Muscle layer of colon (tissue), 2 donors: ENCODE data around the gene PRUNE2.

Source experiments
- H3K27ac ChIP-seq: one replicate; pipeline ENCODE4 v1.7.0; 2013; ENCODE audit warnings: low read depth, mild to moderate bottlenecking, low read length, moderate library complexity
- H3K27me3 ChIP-seq, 2 donors: one replicate each; pipeline ENCODE4 v1.7.0; 2013; ENCODE audit warnings: low read length in 2 of 2, mild to moderate bottlenecking in 2 of 2; ENCODE audit not compliant: insufficient read depth in 2 of 2, control insufficient read depth in 1 of 2
- H3K36me3 ChIP-seq: one replicate; pipeline ENCODE4 v1.7.0; 2013; ENCODE audit warnings: mild to moderate bottlenecking, low read length; ENCODE audit not compliant: insufficient read depth
- H3K4me1 ChIP-seq: one replicate; pipeline ENCODE4 v1.7.0; 2013; ENCODE audit warnings: mild to moderate bottlenecking, low read length; ENCODE audit not compliant: insufficient read depth
- H3K4me3 ChIP-seq, 2 donors: one replicate each; pipeline ENCODE4 v1.7.0; 2013; ENCODE audit warnings: low read length in 2 of 2, low read depth in 1 of 2, mild to moderate bottlenecking in 1 of 2, moderate library complexity in 1 of 2
- H3K9ac ChIP-seq: one replicate; pipeline ENCODE4 v1.7.0; 2013; ENCODE audit warnings: low read length
- H3K9me3 ChIP-seq: one replicate; pipeline ENCODE4 v1.7.0; 2013; ENCODE audit warnings: mild to moderate bottlenecking, low read length
- donor health status: abdominal sarcoma.
- donor health status: Adenocarcinoma of cecum.

The PRUNE2 gene

DNA sequence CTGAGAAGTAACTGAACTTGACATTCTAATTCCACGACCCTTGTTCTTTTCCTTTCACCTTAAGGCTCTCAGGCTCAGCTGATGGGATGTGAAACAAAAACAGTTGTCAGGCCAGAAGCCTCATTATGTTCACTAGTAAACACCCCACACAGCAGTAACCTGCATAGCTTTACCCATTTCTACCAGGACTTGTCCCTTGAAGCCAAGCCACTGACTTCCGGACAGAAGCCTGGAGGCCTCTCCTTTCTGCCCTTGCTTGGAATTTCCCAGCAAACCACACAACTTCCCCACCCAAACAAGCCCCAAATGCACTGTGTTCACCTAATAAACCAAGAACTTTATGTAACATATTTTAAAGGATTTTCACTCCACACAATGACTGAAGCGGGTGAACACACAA, 19.6 kb downstream of the PRUNE2 start:
- Histone ChIP-seq H3K36me3 (no peaks in the 10 kb centered on the region), H3K9ac (no peak overlapping the region), H3K27ac (peak overlapping the region; percentile 7), H3K9me3 (no peaks in the 10 kb centered on the region), H3K27me3 (no peaks in the 10 kb centered on the region), H3K4me3 (no peak overlapping the region), H3K4me1 (peaks cover 52% of the 10 kb centered on the region)

DNA sequence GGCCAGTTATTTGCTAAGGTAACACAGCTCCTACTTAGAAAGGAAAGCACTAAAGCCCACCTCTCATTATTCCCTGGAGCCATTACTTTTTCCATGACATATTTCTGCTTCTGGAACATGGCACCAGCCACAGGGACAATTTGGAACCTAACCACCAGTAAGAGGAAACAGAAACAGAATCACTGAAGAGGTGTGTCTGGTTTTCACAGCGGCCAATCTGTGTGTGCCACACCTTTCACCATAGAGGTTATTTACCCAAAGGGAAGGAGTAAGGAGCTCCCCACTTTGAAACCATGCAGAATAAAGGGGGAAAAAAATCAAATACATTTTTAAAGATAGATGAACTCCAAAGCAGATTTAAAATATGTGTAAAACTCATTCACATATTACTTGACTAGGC, 21.1 kb downstream of the PRUNE2 start:
- peak overlapping the region; percentile 32 for H3K27ac ChIP-seq
- H3K36me3 ChIP-seq: no peaks in the 10 kb centered on the region
- no peak overlapping the region for H3K4me3 ChIP-seq
- H3K9ac ChIP-seq: no peak overlapping the region
- H3K9me3 ChIP-seq: no peaks in the 10 kb centered on the region
- peaks cover 46% of the 10 kb centered on the region for H3K4me1 ChIP-seq
- H3K27me3 ChIP-seq: no peaks in the 10 kb centered on the region

DNA sequence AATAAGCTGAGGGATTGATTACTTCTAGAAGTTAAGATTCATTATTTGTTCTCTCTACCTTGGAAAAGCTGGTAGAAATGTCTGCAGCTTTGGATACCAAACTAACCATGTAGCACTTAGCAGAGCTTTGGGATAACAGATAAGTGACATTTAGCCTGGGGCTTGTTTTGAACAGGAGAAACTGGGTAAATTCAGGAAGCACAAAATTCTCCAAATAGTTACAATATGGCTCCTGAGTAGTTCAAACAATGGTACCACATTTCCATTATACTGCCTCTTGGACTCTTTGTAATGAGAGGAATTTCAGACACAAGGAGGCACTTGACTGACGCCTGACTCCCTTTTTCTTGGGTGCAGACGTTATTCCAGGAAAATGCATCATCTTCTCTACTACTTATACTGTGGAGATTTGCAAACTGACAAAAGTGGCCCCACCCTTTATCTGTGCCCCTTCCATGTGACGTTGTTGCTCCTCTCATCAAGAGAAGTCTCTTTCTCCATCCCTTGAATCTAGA, 22.5 kb downstream of the PRUNE2 start:
- no peak overlapping the region for H3K4me3 ChIP-seq
- peaks cover 49% of the 10 kb centered on the region for H3K4me1 ChIP-seq
- H3K9ac ChIP-seq: no peak overlapping the region
- H3K36me3 ChIP-seq: no peaks in the 10 kb centered on the region
- H3K9me3 ChIP-seq: no peaks in the 10 kb centered on the region
- H3K27me3 ChIP-seq: no peaks in the 10 kb centered on the region
- H3K27ac ChIP-seq: no peak overlapping the region

DNA sequence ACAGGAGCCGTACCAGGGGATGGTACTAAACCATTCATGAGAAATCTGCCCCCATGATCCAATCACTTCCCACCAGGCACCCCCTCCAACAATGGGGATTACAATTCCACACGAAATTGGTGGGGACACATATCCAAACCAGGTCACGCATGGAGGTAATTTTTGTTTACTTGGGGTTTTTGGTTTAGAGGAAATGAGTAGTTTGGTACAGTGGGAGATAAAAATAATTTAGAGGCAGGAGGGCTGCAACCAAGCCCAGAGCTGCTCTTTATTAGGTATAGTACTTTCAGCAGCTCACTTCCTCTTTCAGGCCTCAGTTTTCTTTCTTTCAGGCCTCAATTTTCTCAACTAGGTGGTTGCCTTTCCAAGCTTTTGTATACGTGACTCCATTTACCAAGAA, 23.2 kb downstream of the PRUNE2 start:
- H3K36me3 ChIP-seq: no peaks in the 10 kb centered on the region
- H3K27ac ChIP-seq: no peak overlapping the region
- no peak overlapping the region for H3K9ac ChIP-seq
- H3K4me1 ChIP-seq: peaks cover 52% of the 10 kb centered on the region
- no peaks in the 10 kb centered on the region for H3K27me3 ChIP-seq
- no peak overlapping the region for H3K4me3 ChIP-seq
- no peaks in the 10 kb centered on the region for H3K9me3 ChIP-seq

DNA sequence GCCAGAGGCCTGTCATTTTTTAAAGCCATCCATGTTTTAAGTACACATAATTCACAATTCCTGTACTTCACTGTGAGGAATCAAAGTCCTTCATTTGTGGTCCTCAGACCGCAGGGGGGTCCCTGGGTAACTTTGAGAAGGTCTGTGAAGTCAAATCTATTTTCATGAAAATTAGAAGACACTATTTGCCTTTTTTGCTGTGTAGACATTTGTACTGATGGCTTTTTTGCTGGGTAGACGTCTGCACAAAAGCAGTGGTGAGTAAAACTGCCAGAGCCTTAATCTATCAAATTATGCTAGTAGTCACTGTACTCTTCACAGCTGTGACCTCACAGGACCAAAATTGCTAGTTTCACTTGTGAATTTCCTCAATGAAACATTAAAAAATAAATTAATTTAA, 25.7 kb downstream of the PRUNE2 start:
- Histone ChIP-seq H3K27me3 (no peaks in the 10 kb centered on the region), H3K4me1 (peaks cover 48% of the 10 kb centered on the region), H3K9ac (no peak overlapping the region), H3K27ac (no peak overlapping the region), H3K36me3 (no peaks in the 10 kb centered on the region), H3K4me3 (no peak overlapping the region), H3K9me3 (no peaks in the 10 kb centered on the region)

DNA sequence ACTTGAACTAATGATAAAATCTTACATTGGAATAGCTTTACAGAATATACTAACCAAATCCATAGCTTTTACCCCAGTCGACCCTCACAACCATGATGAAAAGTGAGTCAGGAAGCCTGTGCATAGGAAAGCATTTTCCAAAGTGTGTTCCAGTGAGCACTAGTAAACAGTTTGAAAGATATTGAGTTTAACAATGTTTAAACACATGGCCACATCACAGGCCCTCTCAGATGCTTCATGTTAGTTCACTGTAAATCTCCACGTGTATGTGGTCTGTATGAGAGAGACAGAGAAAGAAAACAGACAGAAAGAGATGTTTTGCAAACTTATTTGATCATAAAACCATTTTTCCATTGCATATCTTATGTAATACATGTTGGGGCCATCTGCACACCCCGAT, 27.0 kb downstream of the PRUNE2 start:
- Histone ChIP-seq H3K36me3 (no peaks in the 10 kb centered on the region), H3K27ac (no peak overlapping the region), H3K9me3 (no peaks in the 10 kb centered on the region), H3K9ac (no peak overlapping the region), H3K27me3 (no peaks in the 10 kb centered on the region), H3K4me3 (no peak overlapping the region), H3K4me1 (peaks cover 52% of the 10 kb centered on the region)

DNA sequence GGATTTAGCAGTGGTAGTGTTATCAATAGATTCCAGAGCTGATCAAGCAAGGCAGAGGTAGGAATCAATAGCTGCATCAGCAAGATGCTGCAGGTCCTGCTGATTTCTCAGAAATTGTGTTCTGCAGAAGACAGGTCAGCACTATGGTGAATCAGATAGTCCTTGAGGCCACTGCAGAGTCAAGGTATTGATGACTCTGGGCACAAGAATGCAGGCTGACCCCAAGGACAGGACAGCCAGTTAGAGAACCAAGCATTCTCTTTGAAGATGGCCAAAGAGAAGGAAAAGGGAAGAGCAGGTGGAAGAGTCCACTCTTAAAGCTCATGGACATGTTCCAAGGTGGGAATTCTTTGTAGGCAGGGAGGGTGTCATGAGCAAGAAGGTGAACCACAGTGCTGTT, 28.0 kb downstream of the PRUNE2 start:
- Histone ChIP-seq H3K9me3 (no peaks in the 10 kb centered on the region), H3K4me1 (peaks cover 56% of the 10 kb centered on the region), H3K36me3 (no peaks in the 10 kb centered on the region), H3K27ac (peak overlapping the region; percentile 32), H3K4me3 (no peak overlapping the region), H3K9ac (no peak overlapping the region), H3K27me3 (no peaks in the 10 kb centered on the region)

DNA sequence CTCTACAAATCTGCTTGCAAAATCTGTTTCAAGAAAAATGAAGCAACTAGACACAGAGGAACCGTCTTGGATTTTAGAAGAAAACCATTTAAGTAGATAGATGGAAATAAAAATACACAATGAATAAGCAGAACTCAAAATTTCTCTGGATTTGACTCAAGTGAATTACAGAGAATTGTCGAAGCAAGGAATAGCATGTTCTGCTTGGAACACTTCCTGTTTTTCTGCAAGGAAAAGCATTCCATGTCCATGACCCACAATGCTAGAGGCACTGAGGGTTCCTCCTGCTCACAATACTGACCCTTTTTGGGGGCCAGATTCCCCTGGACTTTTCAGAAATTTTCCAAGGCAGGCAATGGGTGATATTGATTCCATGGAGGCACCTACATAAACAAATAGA, 29.8 kb downstream of the PRUNE2 start:
- no peak overlapping the region for H3K9ac ChIP-seq
- H3K36me3 ChIP-seq: no peaks in the 10 kb centered on the region
- H3K9me3 ChIP-seq: no peaks in the 10 kb centered on the region
- peak overlapping the region; percentile 47 for H3K27ac ChIP-seq
- no peaks in the 10 kb centered on the region for H3K27me3 ChIP-seq
- H3K4me3 ChIP-seq: no peak overlapping the region
- H3K4me1 ChIP-seq: peaks cover 66% of the 10 kb centered on the region

DNA sequence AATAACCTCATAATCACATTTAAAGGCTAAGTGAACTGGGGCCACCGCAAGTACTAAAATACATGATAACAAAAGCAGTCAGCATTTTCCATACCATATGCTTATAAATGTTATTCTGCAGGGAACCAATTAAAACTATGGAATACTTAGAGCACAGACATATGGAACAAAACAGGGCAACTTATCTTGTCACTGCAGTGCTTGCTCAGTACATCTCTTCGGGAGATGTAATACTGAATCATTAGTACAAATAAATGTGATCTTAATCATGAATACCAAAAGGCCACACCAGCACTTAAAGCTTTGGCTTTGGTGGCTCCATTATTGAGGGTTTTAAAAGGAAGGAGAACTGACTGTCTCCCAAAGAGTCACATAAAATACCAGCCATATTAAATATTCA, 32.1 kb downstream of the PRUNE2 start:
- Histone ChIP-seq H3K4me1 (peaks cover 67% of the 10 kb centered on the region), H3K9me3 (no peaks in the 10 kb centered on the region), H3K27ac (peak overlapping the region; percentile 70), H3K9ac (peak overlapping the region; percentile 50), H3K27me3 (no peaks in the 10 kb centered on the region), H3K4me3 (peak overlapping the region in 1 of 2 donors; percentile 4), H3K36me3 (no peaks in the 10 kb centered on the region)

DNA sequence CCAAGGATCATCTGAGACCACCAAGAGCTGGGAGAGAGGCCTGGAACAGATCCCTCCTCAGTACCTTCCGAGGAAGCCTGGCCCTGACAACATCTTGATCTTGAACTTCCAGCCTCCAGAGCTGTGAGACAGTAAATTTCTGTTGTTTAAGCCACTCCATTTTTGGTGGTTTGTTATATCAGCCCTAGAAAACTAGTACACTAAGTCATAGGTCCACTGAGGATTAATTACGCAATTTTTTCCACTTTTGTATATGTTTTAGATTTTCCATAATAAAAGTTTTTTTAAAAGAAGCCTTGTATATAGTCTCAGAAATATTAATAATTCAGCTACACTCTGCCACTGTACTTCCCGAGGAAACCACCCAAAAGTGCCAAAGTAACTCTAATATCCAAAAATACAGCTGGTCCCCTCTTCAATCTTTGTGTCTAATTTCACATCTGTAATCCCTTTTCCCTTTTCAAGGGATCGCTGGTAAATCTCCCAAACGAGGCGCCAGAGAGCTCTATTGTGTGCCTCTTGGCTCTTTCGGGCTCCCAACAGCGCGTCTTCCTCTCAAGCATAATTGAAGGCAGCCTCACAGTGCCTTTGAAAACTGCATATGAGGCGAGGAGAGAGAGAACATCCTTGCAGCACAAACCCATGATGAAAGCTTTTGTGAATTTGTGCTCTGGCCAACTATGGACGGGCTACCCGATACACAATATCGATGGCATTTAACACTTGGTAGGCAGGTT, 32.7 kb downstream of the PRUNE2 start:
- no peaks in the 10 kb centered on the region for H3K27me3 ChIP-seq
- H3K9me3 ChIP-seq: no peaks in the 10 kb centered on the region
- peaks cover 66% of the 10 kb centered on the region for H3K4me1 ChIP-seq
- peak overlapping the region in 1 of 2 donors; percentile 4 for H3K4me3 ChIP-seq
- no peaks in the 10 kb centered on the region for H3K36me3 ChIP-seq
- peak overlapping the region; percentile 50 for H3K9ac ChIP-seq
- H3K27ac ChIP-seq: peak overlapping the region; percentile 70

DNA sequence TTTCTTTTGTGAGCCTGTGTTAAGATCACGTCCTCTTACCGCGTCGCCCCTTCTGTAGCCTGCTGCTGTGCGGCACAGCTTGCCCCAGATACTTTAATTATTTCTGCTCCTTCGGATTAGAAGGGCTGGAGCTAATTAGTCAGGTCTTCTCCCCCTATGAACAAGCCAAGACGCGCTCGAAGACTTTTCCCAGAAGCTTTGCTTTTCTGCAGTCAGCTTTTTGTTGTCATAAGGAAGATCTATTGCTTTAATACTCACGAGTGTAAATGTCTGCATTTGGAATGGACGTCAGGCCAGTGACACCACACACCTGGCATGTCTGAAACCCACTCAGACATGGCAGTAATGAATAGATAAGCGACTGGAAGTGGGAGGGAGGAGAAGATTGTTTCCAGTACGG, 37.0 kb downstream of the PRUNE2 start:
- Histone ChIP-seq H3K36me3 (no peaks in the 10 kb centered on the region), H3K4me3 (peak overlapping the region in 1 of 2 donors; percentile 49), H3K9me3 (no peaks in the 10 kb centered on the region), H3K9ac (peak overlapping the region; percentile 34), H3K4me1 (peaks cover 52% of the 10 kb centered on the region), H3K27ac (peak overlapping the region; percentile 45), H3K27me3 (no peaks in the 10 kb centered on the region)

DNA sequence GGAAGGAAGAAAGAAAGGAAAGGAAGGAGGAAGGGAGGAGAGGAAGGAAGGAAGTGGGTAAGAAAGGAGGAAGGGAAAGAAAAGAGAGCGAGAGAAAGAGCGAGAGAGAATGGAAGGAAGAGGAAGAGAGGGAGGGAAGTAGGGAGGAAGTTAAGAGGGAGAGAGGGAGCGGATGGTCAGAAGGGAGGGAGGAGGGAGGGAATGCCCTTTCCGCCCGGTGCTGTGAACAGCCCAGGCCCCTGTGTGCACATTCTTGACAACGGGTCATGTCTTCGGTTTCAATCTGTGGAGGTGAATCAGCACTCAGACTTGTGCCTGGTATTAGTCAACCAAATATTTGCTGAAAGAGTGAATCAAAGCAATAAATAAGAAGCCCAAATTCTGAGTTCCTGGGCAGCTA, 39.2 kb downstream of the PRUNE2 start:
- H3K27ac ChIP-seq: peak overlapping the region; percentile 74
- H3K4me3 ChIP-seq: no peak overlapping the region
- peak overlapping the region; percentile 19 for H3K9ac ChIP-seq

More for the DNA sequence above, 39.2 kb downstream of the PRUNE2 start:
- peaks cover 35% of the 10 kb centered on the region for H3K4me1 ChIP-seq
- H3K27me3 ChIP-seq: no peaks in the 10 kb centered on the region
- no peaks in the 10 kb centered on the region for H3K36me3 ChIP-seq
- no peaks in the 10 kb centered on the region for H3K9me3 ChIP-seq
